ENCODE results near the gene CNTROB.

The CNTROB gene

DNA sequence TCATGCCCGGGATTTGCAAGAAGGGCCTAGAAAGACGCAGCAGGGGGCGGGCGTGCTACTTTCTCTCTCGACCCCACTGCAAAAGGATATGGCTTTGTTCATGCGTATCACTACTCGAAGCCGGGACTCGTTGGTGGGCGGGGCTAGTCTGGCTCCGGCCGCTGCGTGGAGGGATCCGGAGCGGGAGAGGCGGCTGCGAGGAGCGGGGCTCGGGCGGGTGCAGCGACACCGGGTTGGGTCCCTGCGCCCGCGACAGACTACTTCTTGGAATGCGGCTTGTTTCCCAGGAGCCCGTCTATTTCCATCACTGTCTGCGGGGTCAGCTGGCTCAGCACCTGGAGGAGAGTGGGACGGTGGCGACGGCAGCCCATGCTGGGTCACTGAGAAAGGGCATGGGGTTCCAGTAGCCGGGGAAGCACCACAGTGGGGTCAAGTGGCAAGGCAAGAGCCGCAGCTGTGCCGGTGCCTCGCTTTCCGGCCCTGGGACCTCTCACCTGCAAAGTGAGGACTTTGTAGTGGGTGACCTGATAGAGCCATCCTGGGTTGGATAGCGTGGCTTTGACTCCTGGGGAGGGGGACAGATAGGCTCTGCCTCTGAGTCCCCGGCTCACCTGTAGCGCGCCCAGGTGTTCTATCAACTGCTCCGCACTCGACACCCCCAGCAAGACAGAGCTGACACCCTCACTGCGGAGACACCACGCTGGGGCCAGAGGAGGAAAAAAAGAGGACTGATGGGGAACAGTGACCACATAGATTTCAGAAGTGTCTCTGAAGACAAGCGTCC is 9.0 kb upstream of the CNTROB start:
- DNase-seq (ENCODE audit: low read depth), result peak; percentile 78
- TF ChIP-seq, protein P1, sequence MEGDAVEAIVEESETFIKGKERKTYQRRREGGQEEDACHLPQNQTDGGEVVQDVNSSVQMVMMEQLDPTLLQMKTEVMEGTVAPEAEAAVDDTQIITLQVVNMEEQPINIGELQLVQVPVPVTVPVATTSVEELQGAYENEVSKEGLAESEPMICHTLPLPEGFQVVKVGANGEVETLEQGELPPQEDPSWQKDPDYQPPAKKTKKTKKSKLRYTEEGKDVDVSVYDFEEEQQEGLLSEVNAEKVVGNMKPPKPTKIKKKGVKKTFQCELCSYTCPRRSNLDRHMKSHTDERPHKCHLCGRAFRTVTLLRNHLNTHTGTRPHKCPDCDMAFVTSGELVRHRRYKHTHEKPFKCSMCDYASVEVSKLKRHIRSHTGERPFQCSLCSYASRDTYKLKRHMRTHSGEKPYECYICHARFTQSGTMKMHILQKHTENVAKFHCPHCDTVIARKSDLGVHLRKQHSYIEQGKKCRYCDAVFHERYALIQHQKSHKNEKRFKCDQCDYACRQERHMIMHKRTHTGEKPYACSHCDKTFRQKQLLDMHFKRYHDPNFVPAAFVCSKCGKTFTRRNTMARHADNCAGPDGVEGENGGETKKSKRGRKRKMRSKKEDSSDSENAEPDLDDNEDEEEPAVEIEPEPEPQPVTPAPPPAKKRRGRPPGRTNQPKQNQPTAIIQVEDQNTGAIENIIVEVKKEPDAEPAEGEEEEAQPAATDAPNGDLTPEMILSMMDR (conservative IDR thresholded peaks at IDR 0.05; ENCODE audit: low read length), result no peak
- peak overlapping the region; percentile 60 for H3K4me3 ChIP-seq (ENCODE audit: low read length)

DNA sequence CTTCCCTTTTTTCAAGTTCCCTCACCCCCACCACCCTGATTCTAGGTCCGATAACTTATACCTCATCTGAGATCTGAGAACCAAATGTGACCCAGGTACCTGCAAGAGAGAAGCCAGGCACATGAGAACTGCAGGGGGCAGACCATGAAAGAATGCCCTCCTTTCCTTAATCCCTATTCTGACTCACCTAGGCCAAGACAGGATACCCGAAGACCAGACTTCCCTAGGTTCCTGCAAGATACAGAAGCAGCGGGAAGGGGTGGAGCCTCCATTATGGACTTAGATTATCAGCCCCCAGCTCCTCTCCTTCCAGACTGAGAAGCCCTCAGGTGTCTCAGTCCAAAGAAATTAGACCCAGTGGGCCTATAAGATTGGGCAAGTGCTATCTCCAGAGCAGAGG is 4.4 kb upstream of the CNTROB start:
- TF ChIP-seq, protein P1 (conservative IDR thresholded peaks at IDR 0.05; ENCODE audit: low read length), result no peak
- DNase-seq (ENCODE audit: low read depth), result no peak
- no peak overlapping the region for H3K4me3 ChIP-seq (ENCODE audit: low read length)

DNA sequence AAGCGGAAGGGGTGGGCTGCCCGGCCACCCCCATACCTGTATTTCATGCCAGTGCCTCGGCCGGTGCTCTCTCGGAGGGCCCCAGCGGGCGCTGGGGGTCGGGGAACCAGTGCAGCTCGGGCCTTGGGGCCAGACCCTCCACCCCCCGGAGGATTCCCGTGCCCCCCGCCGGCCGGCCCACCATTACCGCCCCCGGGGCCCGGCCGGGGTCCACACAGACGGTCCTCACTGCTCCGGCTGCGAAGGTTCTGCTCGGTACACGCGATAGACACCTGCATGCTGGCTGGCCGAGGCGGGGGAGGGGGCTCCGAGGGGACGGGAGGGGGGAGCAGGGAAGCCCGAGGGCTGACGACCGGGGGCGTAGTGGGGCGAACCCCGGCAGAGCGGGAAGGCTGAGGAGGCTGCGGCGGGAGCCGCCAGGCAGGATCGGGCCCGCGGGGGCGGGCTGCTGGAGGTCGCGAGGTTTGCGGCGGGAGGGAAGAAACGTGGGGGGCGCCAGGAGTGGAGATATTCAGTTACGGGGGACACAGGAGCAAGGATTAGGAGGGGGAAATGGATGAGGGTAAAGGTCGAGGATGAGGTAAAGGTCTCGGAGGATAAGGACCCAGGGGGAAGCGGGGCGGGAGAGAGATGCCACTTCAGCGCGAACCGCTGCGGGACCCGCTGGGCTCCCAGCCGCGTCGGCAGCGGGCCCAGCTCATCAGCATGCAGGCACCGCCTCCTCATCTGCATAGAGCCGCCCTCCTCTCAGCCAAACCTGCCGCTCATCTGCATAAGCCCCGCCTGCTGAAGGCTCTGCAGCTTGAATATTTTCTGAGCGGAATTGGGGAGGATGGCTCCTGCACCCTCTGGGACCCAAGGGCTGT is 2.6 kb upstream of the CNTROB start, which contains the start of gene KCNAB3:
Gene KCNAB3 (minus strand): TSS at position 699 of the 866 bp plus-strand sequence. CDS start 421 bp downstream, at position 278.
- DNase-seq (ENCODE audit: low read depth), result peak; percentile 66
- TF ChIP-seq, protein P1 (conservative IDR thresholded peaks at IDR 0.05; ENCODE audit: low read length), result no peak
- H3K4me3 ChIP-seq (ENCODE audit: low read length), result peak within 1 kb of the TSS; percentile 98

DNA sequence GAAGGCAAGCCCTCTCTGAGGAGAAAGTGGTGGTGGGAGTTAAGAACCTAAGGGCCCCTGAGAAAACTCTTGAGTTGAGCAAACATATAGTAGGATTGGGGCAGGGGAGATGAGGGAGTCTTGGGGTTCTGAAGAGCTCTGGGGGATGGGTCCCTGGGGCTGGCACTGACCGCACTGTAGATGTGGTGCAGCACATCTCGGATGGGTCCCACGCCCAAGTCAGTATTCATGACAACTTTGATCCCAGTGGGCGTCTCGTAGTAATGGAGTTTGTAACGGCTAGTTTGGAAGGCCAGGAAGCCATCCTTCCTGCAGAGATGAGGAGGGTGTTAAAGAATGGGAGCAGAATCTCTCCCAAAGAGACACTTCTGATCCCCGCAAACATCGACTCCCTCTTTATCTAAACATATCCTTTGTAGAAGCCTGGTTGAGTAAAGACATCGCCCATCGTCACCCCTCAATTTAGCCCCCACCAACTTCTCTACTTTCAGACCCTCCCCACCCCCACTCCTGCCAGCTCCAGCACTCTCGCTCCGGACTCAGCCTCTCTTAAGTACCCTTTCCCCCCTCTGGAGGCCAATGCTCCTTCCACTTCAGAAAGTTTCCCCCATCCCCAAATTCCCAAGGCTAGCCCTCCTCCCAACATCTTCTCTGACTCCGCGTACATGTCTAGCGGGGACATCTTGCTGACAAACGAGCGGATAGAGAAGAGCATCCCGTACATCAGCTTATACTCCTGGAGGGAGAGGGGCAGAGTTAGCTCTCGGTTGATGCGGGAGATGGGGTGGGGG is 970 bp upstream of the CNTROB start:
- DNase-seq (ENCODE audit: low read depth), result no peak
- TF ChIP-seq, protein P1 (conservative IDR thresholded peaks at IDR 0.05; ENCODE audit: low read length), result no peak
- peak overlapping the region; percentile 98 for H3K4me3 ChIP-seq (ENCODE audit: low read length)

DNA sequence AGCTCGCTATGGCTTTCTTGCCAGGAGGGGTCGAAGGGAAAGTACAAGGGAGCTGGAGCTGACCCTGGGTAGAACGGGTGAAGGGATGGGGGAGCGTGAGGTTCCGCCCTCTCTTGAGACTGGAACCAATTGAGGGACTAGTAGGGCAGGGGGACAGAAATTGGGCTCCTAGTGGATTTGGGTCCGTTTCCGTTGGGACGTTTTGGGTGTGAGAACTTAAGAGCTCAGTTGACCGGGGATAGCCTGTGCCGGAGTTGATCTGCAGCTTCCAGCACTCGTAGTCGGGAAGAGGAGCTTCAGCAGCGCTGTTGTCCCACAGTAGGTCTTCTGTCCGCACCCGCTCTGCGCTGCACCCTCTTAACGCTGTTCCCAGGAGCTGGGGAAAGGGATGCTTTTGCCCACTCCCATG is 481 bp downstream of the CNTROB start:
- peak overlapping the region; percentile 99 for H3K4me3 ChIP-seq (ENCODE audit: low read length)
- TF ChIP-seq, protein P1 (conservative IDR thresholded peaks at IDR 0.05; ENCODE audit: low read length), result no peak
- DNase-seq (ENCODE audit: low read depth), result peak; percentile 22

DNA sequence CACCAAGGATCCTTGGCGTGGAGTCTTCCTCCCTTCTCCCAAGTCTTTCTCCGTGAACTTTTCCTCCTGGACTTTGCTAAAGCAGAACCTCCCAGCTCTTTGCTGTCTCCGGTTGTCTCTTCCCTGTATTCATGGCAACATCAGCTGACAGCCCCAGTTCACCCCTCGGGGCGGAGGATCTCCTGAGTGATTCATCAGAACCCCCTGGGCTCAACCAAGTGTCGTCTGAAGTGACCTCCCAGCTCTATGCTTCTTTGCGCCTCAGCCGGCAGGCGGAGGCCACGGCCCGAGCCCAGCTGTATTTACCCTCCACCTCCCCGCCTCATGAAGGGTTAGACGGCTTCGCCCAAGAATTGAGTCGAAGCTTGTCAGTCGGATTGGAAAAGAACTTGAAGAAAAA is 943 bp downstream of the CNTROB start:
- TF ChIP-seq, protein P1 (conservative IDR thresholded peaks at IDR 0.05; ENCODE audit: low read length), result peak; percentile 44
- peak overlapping the region; percentile 99 for H3K4me3 ChIP-seq (ENCODE audit: low read length)
- DNase-seq (ENCODE audit: low read depth), result peak; percentile 50

All from AG10803 (cell line).